ENCODE results near the gene STIM1.

DNA sequence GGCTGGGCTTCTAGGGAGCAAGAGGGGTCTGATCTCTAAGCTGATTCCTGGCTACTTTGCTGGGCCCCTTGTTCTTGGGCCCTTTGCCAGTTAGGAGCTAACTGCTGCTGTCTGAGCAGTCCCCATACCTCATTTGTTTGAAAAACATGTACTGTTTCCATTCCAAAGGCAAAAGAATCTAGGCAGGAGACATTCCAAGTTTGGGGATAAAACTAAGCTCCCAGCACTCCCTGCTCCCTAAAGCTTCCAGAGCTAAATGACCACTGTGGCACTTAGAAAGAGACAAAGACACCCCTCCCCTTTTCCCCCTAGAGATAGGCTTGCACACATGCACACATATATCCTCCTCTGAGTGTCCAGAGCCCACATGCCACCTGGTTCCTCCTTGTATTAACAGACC lies 216.4 kb downstream of the STIM1 start:
- TF ChIP-seq POLR2A (IDR thresholded peaks at IDR 0.05) = no peak
- TF ChIP-seq, protein P1, sequence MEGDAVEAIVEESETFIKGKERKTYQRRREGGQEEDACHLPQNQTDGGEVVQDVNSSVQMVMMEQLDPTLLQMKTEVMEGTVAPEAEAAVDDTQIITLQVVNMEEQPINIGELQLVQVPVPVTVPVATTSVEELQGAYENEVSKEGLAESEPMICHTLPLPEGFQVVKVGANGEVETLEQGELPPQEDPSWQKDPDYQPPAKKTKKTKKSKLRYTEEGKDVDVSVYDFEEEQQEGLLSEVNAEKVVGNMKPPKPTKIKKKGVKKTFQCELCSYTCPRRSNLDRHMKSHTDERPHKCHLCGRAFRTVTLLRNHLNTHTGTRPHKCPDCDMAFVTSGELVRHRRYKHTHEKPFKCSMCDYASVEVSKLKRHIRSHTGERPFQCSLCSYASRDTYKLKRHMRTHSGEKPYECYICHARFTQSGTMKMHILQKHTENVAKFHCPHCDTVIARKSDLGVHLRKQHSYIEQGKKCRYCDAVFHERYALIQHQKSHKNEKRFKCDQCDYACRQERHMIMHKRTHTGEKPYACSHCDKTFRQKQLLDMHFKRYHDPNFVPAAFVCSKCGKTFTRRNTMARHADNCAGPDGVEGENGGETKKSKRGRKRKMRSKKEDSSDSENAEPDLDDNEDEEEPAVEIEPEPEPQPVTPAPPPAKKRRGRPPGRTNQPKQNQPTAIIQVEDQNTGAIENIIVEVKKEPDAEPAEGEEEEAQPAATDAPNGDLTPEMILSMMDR (IDR thresholded peaks at IDR 0.05) = no peak

All from Peyer's patch (tissue), 4 donors.